ENCODE results near the gene FLNA. TPM values are rescaled to one million over a fixed set of nuclear protein-coding genes. Genes with fewer than 3 reads are reported as not detected.
"Not testable (repeated sequence)": the region's sequence is repeated elsewhere in the genome, so short reads cannot be mapped to it uniquely, and the experiment has no call there.

The FLNA gene
- total RNA-seq, 2 experiments from 2014 or later = 1,012 to 1,022 TPM

- DNase-seq = no peak
- Mint-ChIP-seq H3K4me3 (no peak overlapping the region), H3K9me3 (no peaks in the 10 kb centered on the region), H3K27me3 (no peaks in the 10 kb centered on the region), H3K27ac (no peak overlapping the region), H3K4me1 (ENCODE audit: low read depth) (peaks cover 23% of the 10 kb centered on the region), H3K36me3 (ENCODE audit: low read depth) (no peaks in the 10 kb centered on the region)
- TF ChIP-seq CTCF (IDR thresholded peaks at IDR 0.05) = no peak
- no peak overlapping the region for H3K4me3 ChIP-seq (ENCODE audit: low read length)
- no peak overlapping the region for H3K27ac ChIP-seq (ENCODE audit: low read depth in 1 of 2, low read length in 2 of 2)
- H3K9me3 ChIP-seq (ENCODE audit: control insufficient read depth in 1 of 2, insufficient read depth in 1 of 2, low read length in 2 of 2) = no peaks in the 10 kb centered on the region
- ChIA-PET CTCF (interaction anchor here (2.2 kb wide), 1 partner anchor 292 kb away, joined by 4 read pairs; no protein-coding TSS in a partner anchor), POLR2A (no interaction called here)
- H3K27me3 ChIP-seq (ENCODE audit: control insufficient read depth in 1 of 2, insufficient read depth in 2 of 2, low read length in 2 of 2) = no peaks in the 10 kb centered on the region
- H3K36me3 ChIP-seq (ENCODE audit: insufficient read depth, low read length) = no peaks in the 10 kb centered on the region
- intact Hi-C loops (cut with DNase I, micrococcal nuclease) = no loop called here
- ATAC-seq (ENCODE audit: poor library complexity) = no peak
- peaks cover 25% of the 10 kb centered on the region for H3K4me1 ChIP-seq (ENCODE audit: insufficient read depth, low read length)
These were observed 68.8 kb downstream of the FLNA start for GRCh38 chrX:154305541-154306205.

GRCh38 chrX:154304846-154305245 lies 69.6 kb downstream of the FLNA start:
- Mint-ChIP-seq H3K9me3 (no peaks in the 10 kb centered on the region), H3K27ac (no peak overlapping the region), H3K4me1 (ENCODE audit: low read depth) (peaks cover 22% of the 10 kb centered on the region), H3K4me3 (no peak overlapping the region), H3K27me3 (no peaks in the 10 kb centered on the region), H3K36me3 (ENCODE audit: low read depth) (no peaks in the 10 kb centered on the region)
- no peak for DNase-seq
- intact Hi-C loops (cut with DNase I, micrococcal nuclease) = no loop called here
- Histone ChIP-seq H3K36me3 (ENCODE audit: insufficient read depth, low read length) (no peaks in the 10 kb centered on the region), H3K27me3 (ENCODE audit: control insufficient read depth in 1 of 2, insufficient read depth in 2 of 2, low read length in 2 of 2) (no peaks in the 10 kb centered on the region), H3K4me3 (ENCODE audit: low read length) (no peak overlapping the region), H3K4me1 (ENCODE audit: insufficient read depth, low read length) (peaks cover 25% of the 10 kb centered on the region), H3K27ac (ENCODE audit: low read depth in 1 of 2, low read length in 2 of 2) (no peak overlapping the region), H3K9me3 (ENCODE audit: control insufficient read depth in 1 of 2, insufficient read depth in 1 of 2, low read length in 2 of 2) (no peaks in the 10 kb centered on the region)
- no peak for ATAC-seq (ENCODE audit: poor library complexity)
- ChIA-PET CTCF (no interaction called here), POLR2A (no interaction called here)
- TF ChIP-seq CTCF (IDR thresholded peaks at IDR 0.05) = no peak

- TF ChIP-seq CTCF (IDR thresholded peaks at IDR 0.05) = no peak
- H3K36me3 ChIP-seq (ENCODE audit: insufficient read depth, low read length) = no peaks in the 10 kb centered on the region
- Mint-ChIP-seq H3K27ac (no peak overlapping the region), H3K4me3 (no peak overlapping the region), H3K36me3 (ENCODE audit: low read depth) (no peaks in the 10 kb centered on the region), H3K9me3 (no peaks in the 10 kb centered on the region), H3K27me3 (no peaks in the 10 kb centered on the region), H3K4me1 (ENCODE audit: low read depth) (peaks cover 16% of the 10 kb centered on the region)
- H3K4me1 ChIP-seq (ENCODE audit: insufficient read depth, low read length) = peaks cover 16% of the 10 kb centered on the region
- ChIA-PET POLR2A (no interaction called here), CTCF (no interaction called here)
- no peak overlapping the region for H3K4me3 ChIP-seq (ENCODE audit: low read length)
- DNase-seq = no peak
- H3K9me3 ChIP-seq (ENCODE audit: control insufficient read depth in 1 of 2, insufficient read depth in 1 of 2, low read length in 2 of 2) = no peaks in the 10 kb centered on the region
- no peaks in the 10 kb centered on the region for H3K27me3 ChIP-seq (ENCODE audit: control insufficient read depth in 1 of 2, insufficient read depth in 2 of 2, low read length in 2 of 2)
- intact Hi-C loops (cut with DNase I, micrococcal nuclease) = no loop called here
- no peak for ATAC-seq (ENCODE audit: poor library complexity)
- H3K27ac ChIP-seq (ENCODE audit: low read depth in 1 of 2, low read length in 2 of 2) = no peak overlapping the region
These were observed 71.0 kb downstream of the FLNA start for GRCh38 chrX:154303476-154303875.

GRCh38 chrX:154302998-154303397 lies 71.4 kb downstream of the FLNA start:
- H3K4me1 Mint-ChIP-seq (ENCODE audit: low read depth) = peaks cover 12% of the 10 kb centered on the region
- DNase-seq; H3K27ac ChIP-seq (ENCODE audit: low read depth in 1 of 2, low read length in 2 of 2); intact Hi-C loops (cut with DNase I, micrococcal nuclease); H3K9me3 ChIP-seq (ENCODE audit: control insufficient read depth in 1 of 2, insufficient read depth in 1 of 2, low read length in 2 of 2); ATAC-seq (ENCODE audit: poor library complexity); H3K36me3 ChIP-seq (ENCODE audit: insufficient read depth, low read length); H3K9me3 Mint-ChIP-seq; H3K4me3 ChIP-seq (ENCODE audit: low read length); H3K27me3 Mint-ChIP-seq; H3K27ac Mint-ChIP-seq; POLR2A ChIA-PET; H3K4me3 Mint-ChIP-seq; CTCF ChIA-PET; H3K36me3 Mint-ChIP-seq (ENCODE audit: low read depth); H3K27me3 ChIP-seq (ENCODE audit: control insufficient read depth in 1 of 2, insufficient read depth in 2 of 2, low read length in 2 of 2): not testable (repeated sequence)
- H3K4me1 ChIP-seq (ENCODE audit: insufficient read depth, low read length) = peaks cover 14% of the 10 kb centered on the region

Measured in CD4-positive, alpha-beta T cell (primary cell).